ENCODE results near the gene DEPDC5. TPM values are rescaled to one million over a fixed set of nuclear protein-coding genes. Genes with fewer than 3 reads are reported as not detected.
A peak's percentile ranks its signal among the peaks of the same experiment; 100 is the strongest.

The DEPDC5 gene
- total and polyA plus RNA-seq, 2 donors (not counting 1 experiment from before 2014, with no cell fraction given) = 35.5 to 124 TPM

GRCh38 chr22:31840585-31840984 is 86.8 kb downstream of the DEPDC5 start:
- CTCF ChIA-PET = interaction anchor here (0.7 kb wide), 1 partner anchor 15 kb away, joined by 3 read pairs; no protein-coding TSS in a partner anchor
- no peak overlapping the region for H3K4me3 ChIP-seq (ENCODE audit: control extremely low read depth in 1 of 5, extremely low read depth in 1 of 5, insufficient read depth in 1 of 5, low read depth in 2 of 5, low read length in 4 of 5)
- ATAC-seq (ENCODE audit: low read depth) = no peak
- intact Hi-C loops (cut with micrococcal nuclease) = loop anchor here (5.0 kb wide), 1 partner anchor 107 kb away; no protein-coding TSS in a partner anchor
- Mint-ChIP-seq H3K4me3 (no peak overlapping the region), H3K27me3 (no peaks in the 10 kb centered on the region), H3K27ac (no peak overlapping the region), H3K9me3 (ENCODE audit: insufficient read depth) (no peaks in the 10 kb centered on the region), H3K4me1 (peaks cover 7% of the 10 kb centered on the region)
- H3K36me3 ChIP-seq (replicated peaks in 1 of 2; ENCODE audit: control extremely low read depth in 1 of 2, control insufficient read depth in 1 of 2, extremely low read depth in 1 of 2, insufficient read depth in 2 of 2, low read length in 1 of 2) = peaks cover 4 to 94% of the 10 kb centered on the region in 2 experiments
- TF ChIP-seq CTCF (IDR thresholded peaks at IDR 0.05) (no peak), EZH2 (IDR thresholded peaks at IDR 0.05; ENCODE audit: borderline replicate concordance, insufficient read depth, low read depth, low read length, poor library complexity, severe bottlenecking) (no peak)
- no peaks in the 10 kb centered on the region for H3K27me3 ChIP-seq (replicated peaks in 1 of 4; ENCODE audit: control extremely low read depth in 1 of 4, control insufficient read depth in 3 of 4, insufficient read depth in 4 of 4, low read length in 3 of 4)
- no peak overlapping the region for H3K27ac ChIP-seq (ENCODE audit: low read length in 2 of 2)
- no peaks in the 10 kb centered on the region for H3K9me3 ChIP-seq (ENCODE audit: control extremely low read depth in 1 of 3, control insufficient read depth in 2 of 3, insufficient read depth in 1 of 3, low read length in 2 of 3)
- no peak overlapping the region for H3K9ac ChIP-seq (ENCODE audit: low read length)
- no peak for DNase-seq
- H3K4me2 ChIP-seq (replicated peaks; ENCODE audit: low read depth, low read length, poor library complexity, severe bottlenecking) = no peak overlapping the region
- POLR2A ChIA-PET = no interaction called here
- H3K4me1 ChIP-seq (ENCODE audit: control insufficient read depth in 2 of 2, insufficient read depth in 2 of 2, low read length in 2 of 2) = no peaks in the 10 kb centered on the region
- no peak overlapping the region for H2AFZ ChIP-seq (ENCODE audit: insufficient read depth, low read depth, low read length, poor library complexity, severe bottlenecking)
- H3K79me2 ChIP-seq (ENCODE audit: control insufficient read depth, insufficient read depth, low read length) = no peaks in the 10 kb centered on the region
- H4K20me1 ChIP-seq (ENCODE audit: control insufficient read depth, insufficient read depth, low read length, poor library complexity, severe bottlenecking) = no peaks in the 10 kb centered on the region

- Histone ChIP-seq H2AFZ (ENCODE audit: insufficient read depth, low read depth, low read length, poor library complexity, severe bottlenecking) (no peak overlapping the region), H4K20me1 (ENCODE audit: control insufficient read depth, insufficient read depth, low read length, poor library complexity, severe bottlenecking) (no peaks in the 10 kb centered on the region), H3K27me3 (replicated peaks in 1 of 4; ENCODE audit: control extremely low read depth in 1 of 4, control insufficient read depth in 3 of 4, insufficient read depth in 4 of 4, low read length in 3 of 4) (no peaks in the 10 kb centered on the region), H3K36me3 (replicated peaks in 1 of 2; ENCODE audit: control extremely low read depth in 1 of 2, control insufficient read depth in 1 of 2, extremely low read depth in 1 of 2, insufficient read depth in 2 of 2, low read length in 1 of 2) (peaks cover 7 to 94% of the 10 kb centered on the region in 2 experiments), H3K4me2 (replicated peaks; ENCODE audit: low read depth, low read length, poor library complexity, severe bottlenecking) (no peak overlapping the region), H3K79me2 (ENCODE audit: control insufficient read depth, insufficient read depth, low read length) (no peaks in the 10 kb centered on the region), H3K27ac (ENCODE audit: low read length in 2 of 2) (peak overlapping the region in 1 of 2 donors; percentile 17), H3K4me1 (ENCODE audit: control insufficient read depth in 2 of 2, insufficient read depth in 2 of 2, low read length in 2 of 2) (peaks cover 0 to 5% of the 10 kb centered on the region in 2 donors), H3K4me3 (ENCODE audit: control extremely low read depth in 1 of 5, extremely low read depth in 1 of 5, insufficient read depth in 1 of 5, low read depth in 2 of 5, low read length in 4 of 5) (no peak overlapping the region), H3K9me3 (ENCODE audit: control extremely low read depth in 1 of 3, control insufficient read depth in 2 of 3, insufficient read depth in 1 of 3, low read length in 2 of 3) (no peaks in the 10 kb centered on the region), H3K9ac (ENCODE audit: low read length) (peak overlapping the region; percentile 14)
- Mint-ChIP-seq H3K9me3 (ENCODE audit: insufficient read depth) (no peaks in the 10 kb centered on the region), H3K4me1 (peaks cover 11% of the 10 kb centered on the region), H3K27me3 (no peaks in the 10 kb centered on the region), H3K27ac (peak overlapping the region; percentile 47), H3K4me3 (peak overlapping the region; percentile 50)
- ChIA-PET POLR2A (no interaction called here), CTCF (no interaction called here)
- DNase-seq (no peak), ATAC-seq (ENCODE audit: low read depth) (no peak)
- intact Hi-C loops (cut with micrococcal nuclease) = loop anchor here (5.0 kb wide), 1 partner anchor 106 kb away; no protein-coding TSS in a partner anchor
- TF ChIP-seq CTCF (IDR thresholded peaks at IDR 0.05) = no peak
- TF ChIP-seq EZH2 (IDR thresholded peaks at IDR 0.05; ENCODE audit: borderline replicate concordance, insufficient read depth, low read depth, low read length, poor library complexity, severe bottlenecking) = no peak
- WGBS (ENCODE audit: insufficient coverage) = 40% methylated on average over 1 of the region's 8 CpGs
Observed at GRCh38 chr22:31841078-31841827, 87.4 kb downstream of the DEPDC5 start.

All from B cell (primary cell).